GM19238 (cell line): Measurements from ENCODE around the gene STK35.

ENCODE experiments used
- DNase-seq: peaks from one replicate; pipeline ENCODE4 v3.0.0; 2011; ENCODE audit warnings: low spot score; ENCODE audit not compliant: insufficient read length

Gene STK35

DNA sequence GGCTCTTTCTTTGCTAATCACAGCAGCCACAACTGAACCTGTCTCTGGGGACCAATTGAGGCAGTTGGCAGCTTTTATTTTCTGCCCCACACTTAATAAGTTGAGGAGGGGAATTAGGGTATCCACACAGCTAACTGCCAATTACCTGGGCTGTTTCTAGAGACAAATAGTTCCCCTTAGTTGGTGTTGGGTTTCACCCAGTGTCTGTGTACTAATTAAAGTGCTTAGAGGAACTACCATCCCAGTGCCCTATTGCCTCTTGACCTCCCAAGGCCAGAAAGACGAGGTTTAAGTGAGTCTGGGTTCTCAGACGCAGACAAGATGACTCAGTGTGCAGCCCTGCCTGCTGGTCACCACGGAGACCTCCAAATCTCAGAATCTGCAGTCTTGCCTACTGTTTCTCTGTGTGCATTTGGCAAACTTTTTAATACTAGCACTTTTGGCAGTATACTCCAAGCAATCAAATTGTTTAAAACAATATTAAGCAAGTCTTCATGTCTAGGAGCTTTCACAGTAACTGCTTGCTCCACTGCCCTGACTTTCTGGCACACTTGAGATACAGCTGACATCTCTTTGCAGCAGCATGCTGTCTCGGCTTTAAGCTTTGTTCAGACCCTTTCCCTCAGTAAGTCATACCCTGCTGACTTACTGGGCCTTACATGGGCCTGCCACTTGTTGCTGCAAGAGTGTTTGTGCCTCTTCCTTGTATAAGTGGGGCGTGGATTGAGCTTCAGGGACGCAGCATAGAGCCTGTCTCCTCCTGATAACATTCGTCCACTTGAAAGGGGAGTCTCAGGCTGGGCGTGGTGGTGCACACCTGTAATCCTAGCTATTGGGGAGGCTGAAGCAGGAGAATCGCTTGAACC, 31.9 kb downstream of the STK35 start:
- DNase-seq, result no peak

DNA sequence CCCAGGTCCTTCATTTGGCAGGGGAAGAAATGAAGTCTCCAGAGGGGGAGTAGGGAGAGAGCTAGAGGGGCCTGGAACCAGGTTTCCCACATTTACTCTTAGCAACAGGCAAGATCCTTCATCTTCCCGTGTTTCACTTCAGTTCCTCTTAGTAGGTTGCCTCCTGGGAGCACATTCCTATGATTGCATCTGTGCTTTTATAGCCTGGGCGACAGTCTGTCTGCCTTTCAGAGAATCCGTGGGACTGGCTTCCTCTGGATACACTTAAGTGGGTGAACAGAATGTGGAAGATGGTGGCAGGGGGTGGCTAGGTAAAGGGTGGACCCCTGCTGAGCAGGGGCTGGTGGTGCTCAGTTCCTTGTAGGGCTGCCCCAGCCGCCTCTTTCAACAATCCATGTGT, 33.4 kb downstream of the STK35 start:
- no peak for DNase-seq

DNA sequence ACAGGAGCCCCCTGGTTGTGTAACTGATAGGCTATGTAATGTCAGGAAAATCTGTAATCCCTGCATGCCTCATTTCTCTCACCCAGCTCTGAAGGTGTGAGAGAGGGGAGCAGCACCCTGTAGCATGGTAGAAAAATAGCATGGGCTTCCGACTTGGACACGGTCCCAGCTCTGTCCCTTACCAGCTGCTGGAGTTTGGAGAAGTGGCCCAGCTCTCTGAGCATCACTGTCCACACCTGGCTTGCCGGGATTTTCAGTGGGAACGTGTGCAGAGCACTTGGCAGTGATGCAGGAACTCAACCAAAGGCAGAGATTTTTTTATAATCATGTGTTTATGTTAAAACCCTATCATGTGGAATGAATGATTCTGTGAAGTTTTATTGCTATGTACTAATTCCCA, 34.6 kb downstream of the STK35 start:
- no peak for DNase-seq

DNA sequence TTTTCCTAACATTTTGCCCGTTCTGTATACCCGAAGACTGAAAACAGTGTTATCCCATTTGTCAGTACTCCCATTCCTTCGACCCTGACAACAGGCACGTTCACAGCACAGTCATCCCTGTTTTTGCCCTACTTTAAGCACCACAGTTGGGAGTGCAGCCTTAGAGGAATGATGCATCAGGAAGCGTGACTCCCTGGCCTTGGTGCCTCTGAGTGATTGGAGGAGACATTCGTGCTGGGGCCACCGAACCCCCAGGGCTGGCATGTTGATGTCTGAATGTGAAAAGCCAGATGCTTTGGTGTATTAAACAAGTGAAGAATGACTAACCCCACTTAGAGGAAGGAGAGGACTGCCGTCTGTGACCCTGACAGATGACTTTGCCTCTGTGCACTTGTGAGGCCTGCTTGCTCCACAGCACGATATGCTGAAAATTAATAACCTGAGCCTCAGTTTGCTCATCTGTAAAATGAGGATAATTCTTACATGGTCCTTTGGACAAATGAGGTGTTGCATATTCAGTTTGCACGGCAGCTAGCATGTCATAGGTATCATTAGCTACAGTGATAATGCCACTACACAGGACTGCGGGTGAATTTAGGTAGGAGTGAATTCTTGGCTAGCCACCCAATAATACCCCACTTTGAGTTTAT, 36.0 kb downstream of the STK35 start:
- no peak for DNase-seq

DNA sequence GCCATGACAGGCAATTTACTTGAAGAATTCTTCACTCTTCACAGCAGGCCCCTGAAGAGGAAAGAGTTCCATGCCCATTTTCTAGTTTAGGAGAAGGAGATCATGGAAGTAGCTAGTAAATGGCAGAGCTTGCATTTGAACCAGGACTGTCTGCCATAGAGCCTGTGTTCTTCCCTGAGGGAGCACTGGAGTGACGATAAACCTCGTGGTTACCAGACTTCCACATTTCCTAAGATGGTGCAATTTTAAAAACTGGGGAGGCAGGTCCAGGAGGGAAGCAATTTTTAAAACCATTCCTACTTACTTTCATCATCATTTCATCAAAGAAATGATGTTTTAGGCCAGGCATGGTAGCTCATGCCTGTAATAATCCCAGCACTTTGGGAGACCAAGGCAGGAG, 36.8 kb downstream of the STK35 start:
- DNase-seq, result no peak

DNA sequence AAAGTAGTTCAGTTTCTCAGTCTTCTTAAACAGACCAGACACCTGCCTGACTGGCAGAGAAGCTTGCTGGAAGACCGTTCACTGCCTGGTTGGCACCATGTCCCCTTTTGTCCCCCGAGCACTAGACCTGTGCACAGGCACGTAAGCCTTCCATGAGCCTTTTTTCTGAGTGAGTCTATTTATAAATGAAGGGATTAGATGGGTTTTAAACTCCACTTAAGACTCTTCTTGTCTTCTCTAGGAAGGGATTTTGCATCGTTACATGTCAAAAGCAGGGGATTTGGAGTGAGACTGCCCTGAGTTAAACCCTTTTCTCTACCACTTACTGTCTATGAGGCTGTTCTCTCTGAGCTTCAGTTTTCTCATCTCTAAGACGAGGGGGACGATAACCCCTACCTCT, 37.6 kb downstream of the STK35 start:
- no peak for DNase-seq

DNA sequence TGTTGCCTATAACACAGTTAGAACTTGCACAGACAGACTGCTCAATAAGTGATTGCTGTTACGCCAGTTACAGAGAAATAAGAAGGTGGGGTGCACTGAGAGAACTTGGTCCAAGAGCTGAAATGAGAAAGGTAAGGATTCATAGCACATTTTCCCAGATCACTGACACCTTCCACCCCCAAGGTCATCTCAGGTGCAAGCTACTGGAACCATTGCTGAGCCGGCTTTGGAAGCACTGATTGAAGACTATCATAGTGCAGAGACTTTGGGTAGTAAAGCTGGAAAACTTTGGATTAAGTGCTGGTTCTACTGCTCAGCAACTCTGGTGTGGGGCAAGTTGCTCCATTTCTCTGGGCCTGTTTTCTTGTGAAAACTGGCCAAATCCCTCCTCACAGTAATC, 38.1 kb downstream of the STK35 start:
- no peak for DNase-seq

DNA sequence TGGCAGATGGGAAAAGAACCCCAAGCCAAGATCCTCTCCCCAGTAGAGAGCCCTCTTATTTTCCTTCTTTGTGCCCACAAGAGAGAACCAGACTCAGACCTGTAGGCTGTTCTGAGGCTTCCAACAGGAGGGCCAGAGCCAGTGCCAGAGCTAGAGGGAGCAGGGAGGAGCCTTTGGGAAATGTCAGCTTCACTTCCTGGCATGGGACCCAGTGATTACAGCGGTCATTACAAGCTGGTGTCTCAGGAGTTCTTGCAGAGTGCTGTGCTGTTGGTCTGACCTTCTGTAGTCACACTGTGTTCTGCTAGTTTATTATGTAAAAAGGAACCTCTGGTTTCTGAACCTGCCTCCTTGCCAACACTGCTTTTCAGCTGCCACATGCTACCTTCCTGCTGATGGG, 38.9 kb downstream of the STK35 start:
- DNase-seq, result no peak

DNA sequence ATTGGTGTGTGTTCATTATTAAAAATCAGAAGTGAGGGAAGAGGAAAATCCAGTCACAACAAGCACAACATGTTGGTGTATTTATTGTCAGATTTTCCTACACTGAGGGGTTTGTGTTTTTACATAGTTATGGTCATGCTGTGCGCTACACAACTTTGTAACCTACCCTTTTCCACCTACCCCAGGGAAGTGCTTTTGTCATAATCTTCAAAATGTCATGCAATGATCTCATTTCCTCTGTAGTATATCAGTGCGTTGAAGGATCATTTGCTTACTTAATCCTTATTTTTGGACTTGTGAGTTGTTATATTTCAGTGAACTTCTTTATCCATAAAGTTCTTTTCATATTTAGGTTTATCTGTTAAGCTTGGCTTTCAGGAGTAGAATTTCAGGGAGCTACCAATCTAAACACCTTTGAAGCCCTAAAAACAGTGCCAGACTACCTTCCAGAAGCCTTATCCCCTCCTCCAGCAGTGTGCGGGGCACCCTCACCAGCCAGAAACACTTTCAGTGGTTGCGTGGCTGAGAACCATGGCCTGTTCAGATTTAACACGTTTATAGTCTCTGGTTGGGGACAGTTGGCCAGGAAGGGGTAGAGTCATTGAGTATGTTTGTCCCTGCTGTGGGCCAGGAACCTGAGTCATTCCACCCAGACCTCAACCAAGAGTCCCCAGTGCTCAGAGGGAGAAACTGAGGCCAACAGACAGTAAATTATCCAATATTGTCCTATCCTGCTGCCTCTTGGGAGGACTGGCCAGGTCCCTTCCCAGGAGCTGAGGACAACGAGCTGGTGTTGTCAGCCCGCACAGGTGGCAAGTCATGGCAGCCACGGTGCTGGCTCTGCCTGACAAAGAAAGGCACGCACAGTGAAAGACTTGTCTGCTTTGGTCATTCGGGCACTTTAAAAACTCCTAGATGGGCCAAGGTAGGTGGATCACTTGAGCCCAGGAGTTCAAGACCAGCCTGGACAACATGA, 40.3 kb downstream of the STK35 start:
- no peak for DNase-seq

DNA sequence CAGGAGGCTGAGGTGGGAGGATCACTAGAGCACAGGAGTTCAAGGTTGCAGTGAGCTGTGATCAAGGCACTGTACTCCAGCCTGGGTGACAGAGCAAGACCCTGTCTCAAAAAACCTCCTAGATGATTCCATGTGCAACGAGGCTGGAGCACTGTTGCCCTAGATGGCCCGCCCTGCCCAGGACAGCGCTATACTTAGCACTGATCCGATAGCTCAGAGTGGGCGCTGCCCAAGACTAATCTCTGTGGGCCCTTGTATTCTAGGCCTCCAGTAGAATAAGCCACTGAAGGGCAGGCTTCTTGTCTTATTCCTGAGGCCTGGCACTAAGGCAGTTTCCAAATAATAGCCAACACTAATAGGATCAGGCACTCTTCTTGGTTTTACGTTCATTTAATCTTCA, 41.0 kb downstream of the STK35 start:
- DNase-seq, result no peak

DNA sequence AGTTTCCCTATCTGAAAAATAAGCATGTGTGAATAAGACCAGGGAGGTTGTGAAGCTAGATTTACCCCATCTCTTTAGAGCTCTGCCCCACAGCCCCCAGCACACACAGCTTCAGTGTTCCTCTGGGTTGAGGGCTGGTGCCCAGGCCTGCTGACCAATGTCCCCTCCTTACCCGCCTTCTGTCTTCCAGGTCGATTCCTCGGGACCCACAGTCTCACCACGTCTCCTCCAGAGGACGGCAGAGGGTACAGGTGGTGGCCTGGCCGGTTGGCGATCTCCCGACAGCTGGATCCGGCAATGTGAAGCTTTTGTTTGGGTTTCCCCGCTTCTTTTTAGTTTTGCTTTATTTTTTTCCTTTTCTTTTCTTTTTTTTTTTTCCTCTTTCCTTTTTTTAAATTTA, 42.0 kb downstream of the STK35 start:
- DNase-seq, result no peak

DNA sequence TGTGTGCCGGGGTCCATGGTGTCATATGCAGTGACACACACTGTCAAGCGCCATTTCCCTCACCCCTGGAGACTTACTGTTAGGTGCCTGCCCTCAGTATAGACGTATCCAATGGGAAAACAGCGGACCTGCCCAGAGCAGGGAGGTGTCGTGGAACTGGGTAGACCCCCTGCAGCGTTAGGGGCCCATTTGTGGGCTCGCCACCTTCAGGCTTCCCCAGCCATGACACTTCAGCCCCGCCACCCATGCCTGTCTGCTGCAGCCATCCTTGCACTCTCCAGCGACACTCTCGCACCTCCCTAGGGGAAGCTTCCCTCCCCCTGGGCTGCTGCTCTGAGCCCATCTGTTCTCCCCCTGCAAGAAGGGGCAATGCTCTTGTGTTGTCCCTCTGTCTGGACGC, 43.2 kb downstream of the STK35 start:
- no peak for DNase-seq

DNA sequence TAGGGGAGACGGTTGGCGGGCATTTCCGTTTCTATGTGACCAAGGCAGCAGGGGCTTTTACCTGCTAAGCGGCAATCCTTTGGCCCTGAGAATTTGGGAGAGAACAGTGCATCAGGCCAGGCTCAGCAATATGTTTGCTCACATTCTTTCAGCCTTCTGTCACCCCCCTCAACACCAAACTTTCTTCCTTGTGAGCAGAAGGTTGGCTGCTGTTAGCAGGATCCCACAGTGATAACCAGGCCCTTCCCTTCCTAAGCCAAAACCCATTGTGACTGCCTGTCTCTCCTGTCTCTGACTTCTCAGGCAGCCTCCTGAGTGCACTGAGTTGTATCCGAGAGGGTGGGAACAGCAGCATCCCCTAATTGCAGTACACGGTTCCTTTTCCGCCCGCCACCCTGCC, 43.7 kb downstream of the STK35 start:
- DNase-seq, result no peak

DNA sequence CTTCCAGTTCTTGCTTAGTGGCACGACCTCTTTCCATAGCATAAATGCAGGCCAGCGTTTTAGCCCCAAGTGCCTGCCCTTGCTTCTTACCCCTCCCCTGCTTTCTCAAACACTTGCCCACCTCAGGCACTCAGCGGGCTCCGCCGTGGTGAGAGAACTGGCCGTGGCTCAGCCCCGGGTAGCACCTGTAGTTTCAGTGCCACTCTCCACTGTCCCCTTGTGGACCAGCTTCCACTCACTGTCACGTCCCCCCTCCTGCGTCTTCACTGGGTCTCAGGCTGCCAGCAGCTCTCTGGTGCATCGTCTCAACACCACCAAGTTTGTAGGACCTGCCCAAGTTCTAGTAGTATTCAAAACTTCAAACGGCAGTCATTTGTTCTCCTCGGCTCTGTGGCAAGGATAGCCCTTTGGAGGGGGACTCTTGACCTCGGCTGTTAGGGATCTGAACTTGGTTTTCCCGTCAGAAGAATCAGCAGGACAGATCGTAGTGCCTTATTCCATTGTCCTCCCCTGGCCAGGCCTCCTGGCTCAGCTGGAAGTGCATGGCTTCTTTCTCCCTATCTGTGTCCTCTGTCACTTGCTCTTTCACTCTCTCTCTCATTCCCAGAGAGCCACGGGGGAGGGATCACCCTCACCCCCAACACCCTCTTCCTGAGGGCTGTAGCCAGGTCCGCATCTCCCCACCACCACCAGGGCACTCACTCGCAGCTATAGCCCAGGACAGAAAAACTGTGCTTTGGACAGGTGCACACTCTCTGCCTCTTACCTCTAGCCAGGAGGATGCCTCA, 44.6 kb downstream of the STK35 start:
- no peak for DNase-seq

DNA sequence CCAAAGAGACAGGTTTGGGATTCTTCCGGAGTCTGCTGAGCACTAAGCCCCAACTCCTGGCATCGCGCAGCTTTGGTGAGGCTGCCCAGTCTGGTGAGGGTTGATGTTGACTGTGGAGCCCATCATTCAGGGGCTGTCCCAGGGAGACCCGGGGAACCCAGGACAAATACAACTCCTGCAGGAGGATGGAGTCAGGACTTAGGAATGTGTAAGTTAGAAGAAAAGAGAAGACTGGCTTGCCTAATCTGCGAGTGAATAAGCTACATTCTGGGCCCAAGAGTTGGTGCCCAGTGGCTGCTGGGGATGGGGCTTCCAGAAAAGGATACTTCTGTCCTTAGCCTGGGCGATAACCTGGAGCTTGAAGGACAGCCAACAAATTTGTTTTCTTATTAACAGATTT, 47.9 kb downstream of the STK35 start:
- DNase-seq, result no peak

DNA sequence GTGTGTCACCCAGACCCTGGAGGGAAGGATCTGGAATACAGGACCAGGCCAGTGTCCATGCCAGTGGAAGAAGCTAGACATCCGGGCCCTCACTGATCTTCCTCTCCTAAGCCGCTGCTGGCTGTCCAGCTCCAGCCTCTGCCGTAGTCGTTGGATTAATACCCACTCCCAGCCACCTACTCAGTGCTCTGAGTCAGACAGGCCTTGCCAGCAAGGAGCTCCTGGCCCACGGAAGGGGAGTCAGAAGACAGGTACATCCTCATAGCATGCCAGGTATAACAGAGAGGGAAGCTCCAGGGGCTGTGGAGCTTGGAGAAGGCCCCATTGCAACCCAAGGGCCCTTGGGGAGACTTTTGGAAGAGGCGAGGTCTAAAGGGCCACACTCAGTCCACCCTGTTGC, 49.0 kb downstream of the STK35 start:
- no peak for DNase-seq

DNA sequence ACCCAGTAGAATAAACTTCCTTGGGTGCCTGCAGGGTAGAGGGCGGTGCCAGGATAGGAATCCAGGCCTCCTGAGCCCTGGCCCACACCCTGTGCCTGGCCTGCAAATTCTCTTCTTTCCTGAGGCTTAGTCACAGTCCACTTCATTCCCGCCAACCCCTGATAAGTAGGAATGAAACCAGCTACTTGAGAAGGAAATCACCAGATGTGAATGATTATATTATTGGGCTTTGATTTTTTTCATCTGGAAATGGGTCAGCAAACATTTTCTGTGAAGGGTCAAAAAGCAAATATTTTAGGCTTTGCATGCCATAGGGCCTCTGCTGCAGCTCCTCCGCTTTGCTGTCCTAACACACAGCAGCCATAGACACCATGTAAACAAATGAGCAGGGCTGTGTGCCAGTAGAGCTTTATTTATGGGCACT, 50.2 kb downstream of the STK35 start:
- no peak for DNase-seq

DNA sequence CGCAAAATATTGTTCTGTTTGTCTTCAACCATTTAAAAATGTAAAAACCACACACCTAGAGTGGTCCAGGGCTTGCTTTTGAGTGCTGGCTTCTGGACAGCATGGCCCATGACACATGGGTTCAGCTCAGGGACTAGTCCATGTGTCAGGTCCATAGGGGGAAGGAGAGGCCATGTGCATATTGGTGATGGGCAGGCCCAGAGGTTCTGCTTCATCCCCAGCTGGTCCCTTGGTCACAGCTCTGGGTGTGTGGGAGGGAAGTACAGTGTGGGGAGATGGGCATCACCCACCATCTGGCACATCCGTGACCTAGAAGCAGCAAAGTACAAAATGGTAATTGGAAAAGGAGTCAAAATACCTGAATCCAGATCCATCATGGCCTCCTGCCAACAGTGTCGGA, 50.7 kb downstream of the STK35 start:
- no peak for DNase-seq

DNA sequence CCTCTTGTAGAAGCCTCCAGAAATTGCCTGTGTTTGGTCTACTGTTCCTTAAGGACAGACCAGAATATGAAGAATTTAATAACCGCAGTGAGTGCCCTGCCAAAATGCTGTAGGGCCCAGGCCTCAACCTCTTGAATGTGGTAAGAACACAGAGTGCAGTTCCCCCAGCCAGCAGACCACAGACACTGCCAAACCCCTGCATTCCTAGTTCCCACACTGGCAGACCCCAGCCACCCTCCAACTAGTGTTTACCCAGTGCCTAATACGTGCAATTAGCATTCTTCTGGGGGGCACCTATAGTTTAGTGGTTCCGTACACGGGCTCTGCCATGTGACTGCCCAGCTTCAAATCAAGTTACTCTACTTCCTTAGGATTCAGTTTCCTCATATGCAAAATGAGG, 51.7 kb downstream of the STK35 start:
- DNase-seq, result no peak

DNA sequence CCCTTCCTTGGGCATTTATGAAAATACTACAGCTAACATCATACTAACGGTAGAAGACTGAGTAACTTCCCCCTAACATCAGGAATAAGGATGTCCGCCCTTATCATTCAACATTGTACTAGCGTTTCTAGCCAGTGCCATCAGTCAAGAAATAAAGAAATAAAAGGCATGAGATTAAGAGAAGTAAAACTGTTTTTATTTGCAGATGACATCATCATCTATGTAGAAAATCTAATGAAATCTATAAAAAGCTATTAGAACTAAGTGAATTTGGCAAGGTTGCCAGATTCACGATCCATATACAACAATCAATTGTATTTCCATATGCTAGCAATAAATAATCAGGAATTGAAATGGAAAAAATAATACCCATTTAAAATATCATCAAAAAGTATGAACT, 54.6 kb downstream of the STK35 start:
- no peak for DNase-seq
